Activated CD4-positive, alpha-beta T cell treated with anti-CD3 and anti-CD28 coated beads for 24 hours (primary cell): ENCODE results near the gene RASD1.

Experiments
- DNase-seq, 2 donors: peaks; one replicate each; pipeline ENCODE4 v3.0.0-alpha.2; 2020; ENCODE audit warnings: low read depth in 2 of 2

The RASD1 gene

GRCh38 chr17:17510456-17511292 is 14.5 kb upstream of the RASD1 start:
- no peak for DNase-seq

- DNase-seq, result no peak
Measured at GRCh38 chr17:17509601-17510425, 13.6 kb upstream of the RASD1 start.

GRCh38 chr17:17508646-17509591 is 12.7 kb upstream of the RASD1 start:
- DNase-seq, result no peak

- no peak for DNase-seq
Measured at GRCh38 chr17:17508019-17508535, 11.9 kb upstream of the RASD1 start.

GRCh38 chr17:17507465-17508011 is 11.3 kb upstream of the RASD1 start:
- DNase-seq, result no peak

GRCh38 chr17:17506893-17507464 is 10.8 kb upstream of the RASD1 start:
- DNase-seq, result no peak

- no peak for DNase-seq
Measured at GRCh38 chr17:17506181-17506741, 10.1 kb upstream of the RASD1 start.

GRCh38 chr17:17505610-17506171 is 9.5 kb upstream of the RASD1 start:
- no peak for DNase-seq

- no peak for DNase-seq
Measured at GRCh38 chr17:17505151-17505550, 9.0 kb upstream of the RASD1 start.

- no peak for DNase-seq
Measured at GRCh38 chr17:17504341-17505140, 8.3 kb upstream of the RASD1 start.

- DNase-seq, result no peak
Measured at GRCh38 chr17:17503566-17504130, 7.5 kb upstream of the RASD1 start.

- no peak for DNase-seq
Measured at GRCh38 chr17:17502741-17503565, 6.8 kb upstream of the RASD1 start.

GRCh38 chr17:17500999-17501605 is 4.9 kb upstream of the RASD1 start:
- no peak for DNase-seq

GRCh38 chr17:17499402-17500145 is 3.4 kb upstream of the RASD1 start:
- no peak for DNase-seq

- no peak for DNase-seq
Measured at GRCh38 chr17:17498606-17499301, 2.6 kb upstream of the RASD1 start.

GRCh38 chr17:17497845-17498520 is 1.8 kb upstream of the RASD1 start:
- no peak for DNase-seq
